ENCODE measurements around the gene ALOX15.

DNA sequence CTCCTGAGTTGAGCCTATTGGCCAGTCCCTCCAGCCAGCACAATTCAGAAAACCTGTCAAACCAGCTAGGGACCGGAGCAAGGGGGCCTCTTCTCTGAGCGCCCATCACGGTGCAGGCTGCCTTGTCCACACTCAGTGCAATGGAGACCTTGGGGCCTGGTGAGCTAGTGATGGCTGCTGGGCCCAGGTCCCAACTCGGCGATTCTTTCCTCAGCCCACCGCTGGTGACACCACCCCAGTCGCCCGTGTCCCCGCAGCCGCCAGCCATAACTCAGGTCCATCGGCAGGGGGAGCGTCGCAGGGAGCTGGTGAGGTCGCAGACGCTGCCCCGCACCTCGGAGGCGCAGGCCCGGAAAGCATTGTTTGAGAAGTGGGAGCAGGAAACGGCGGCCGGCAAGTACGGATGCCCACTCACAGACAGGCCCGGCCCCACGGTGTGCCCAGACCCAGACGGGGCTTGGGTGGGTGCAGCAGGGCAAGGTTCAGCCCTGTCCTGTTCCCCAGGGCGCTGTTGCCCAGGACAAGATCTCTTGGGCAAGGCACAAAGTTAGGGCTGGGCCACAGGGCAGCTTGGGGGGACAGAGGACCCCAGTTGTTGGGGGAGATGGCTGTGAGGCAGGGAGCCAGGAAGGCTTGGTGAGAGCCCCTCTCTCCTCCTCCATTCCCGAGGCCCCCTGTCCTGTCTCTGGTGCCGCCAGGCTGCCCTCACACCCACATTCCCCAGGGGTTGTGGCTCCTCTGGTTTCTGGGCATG, 46.4 kb downstream of the ALOX15 start:
- TF ChIP-seq, protein P1, sequence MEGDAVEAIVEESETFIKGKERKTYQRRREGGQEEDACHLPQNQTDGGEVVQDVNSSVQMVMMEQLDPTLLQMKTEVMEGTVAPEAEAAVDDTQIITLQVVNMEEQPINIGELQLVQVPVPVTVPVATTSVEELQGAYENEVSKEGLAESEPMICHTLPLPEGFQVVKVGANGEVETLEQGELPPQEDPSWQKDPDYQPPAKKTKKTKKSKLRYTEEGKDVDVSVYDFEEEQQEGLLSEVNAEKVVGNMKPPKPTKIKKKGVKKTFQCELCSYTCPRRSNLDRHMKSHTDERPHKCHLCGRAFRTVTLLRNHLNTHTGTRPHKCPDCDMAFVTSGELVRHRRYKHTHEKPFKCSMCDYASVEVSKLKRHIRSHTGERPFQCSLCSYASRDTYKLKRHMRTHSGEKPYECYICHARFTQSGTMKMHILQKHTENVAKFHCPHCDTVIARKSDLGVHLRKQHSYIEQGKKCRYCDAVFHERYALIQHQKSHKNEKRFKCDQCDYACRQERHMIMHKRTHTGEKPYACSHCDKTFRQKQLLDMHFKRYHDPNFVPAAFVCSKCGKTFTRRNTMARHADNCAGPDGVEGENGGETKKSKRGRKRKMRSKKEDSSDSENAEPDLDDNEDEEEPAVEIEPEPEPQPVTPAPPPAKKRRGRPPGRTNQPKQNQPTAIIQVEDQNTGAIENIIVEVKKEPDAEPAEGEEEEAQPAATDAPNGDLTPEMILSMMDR (IDR thresholded peaks at IDR 0.05): peak in 2 of 4 experiments; percentile 12 to 42
- TF ChIP-seq POLR2AphosphoS5 (IDR thresholded peaks at IDR 0.05): no peak

All from gastroesophageal sphincter (tissue), 3 donors.